HG02970 (cell line): Measurements from ENCODE around the gene DIS3L2.

ENCODE experiments used
- ATAC-seq: cut with Tn5 transposase; IDR thresholded peaks from one replicate; pipeline ENCODE4 v1.9.1; 2021; ENCODE audit warnings: mild to moderate bottlenecking, moderate library complexity, moderate number of reproducible peaks; ENCODE audit not compliant: unreplicated experiment, low FRiP score

The DIS3L2 gene, protein sequence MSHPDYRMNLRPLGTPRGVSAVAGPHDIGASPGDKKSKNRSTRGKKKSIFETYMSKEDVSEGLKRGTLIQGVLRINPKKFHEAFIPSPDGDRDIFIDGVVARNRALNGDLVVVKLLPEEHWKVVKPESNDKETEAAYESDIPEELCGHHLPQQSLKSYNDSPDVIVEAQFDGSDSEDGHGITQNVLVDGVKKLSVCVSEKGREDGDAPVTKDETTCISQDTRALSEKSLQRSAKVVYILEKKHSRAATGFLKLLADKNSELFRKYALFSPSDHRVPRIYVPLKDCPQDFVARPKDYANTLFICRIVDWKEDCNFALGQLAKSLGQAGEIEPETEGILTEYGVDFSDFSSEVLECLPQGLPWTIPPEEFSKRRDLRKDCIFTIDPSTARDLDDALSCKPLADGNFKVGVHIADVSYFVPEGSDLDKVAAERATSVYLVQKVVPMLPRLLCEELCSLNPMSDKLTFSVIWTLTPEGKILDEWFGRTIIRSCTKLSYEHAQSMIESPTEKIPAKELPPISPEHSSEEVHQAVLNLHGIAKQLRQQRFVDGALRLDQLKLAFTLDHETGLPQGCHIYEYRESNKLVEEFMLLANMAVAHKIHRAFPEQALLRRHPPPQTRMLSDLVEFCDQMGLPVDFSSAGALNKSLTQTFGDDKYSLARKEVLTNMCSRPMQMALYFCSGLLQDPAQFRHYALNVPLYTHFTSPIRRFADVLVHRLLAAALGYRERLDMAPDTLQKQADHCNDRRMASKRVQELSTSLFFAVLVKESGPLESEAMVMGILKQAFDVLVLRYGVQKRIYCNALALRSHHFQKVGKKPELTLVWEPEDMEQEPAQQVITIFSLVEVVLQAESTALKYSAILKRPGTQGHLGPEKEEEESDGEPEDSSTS

DNA sequence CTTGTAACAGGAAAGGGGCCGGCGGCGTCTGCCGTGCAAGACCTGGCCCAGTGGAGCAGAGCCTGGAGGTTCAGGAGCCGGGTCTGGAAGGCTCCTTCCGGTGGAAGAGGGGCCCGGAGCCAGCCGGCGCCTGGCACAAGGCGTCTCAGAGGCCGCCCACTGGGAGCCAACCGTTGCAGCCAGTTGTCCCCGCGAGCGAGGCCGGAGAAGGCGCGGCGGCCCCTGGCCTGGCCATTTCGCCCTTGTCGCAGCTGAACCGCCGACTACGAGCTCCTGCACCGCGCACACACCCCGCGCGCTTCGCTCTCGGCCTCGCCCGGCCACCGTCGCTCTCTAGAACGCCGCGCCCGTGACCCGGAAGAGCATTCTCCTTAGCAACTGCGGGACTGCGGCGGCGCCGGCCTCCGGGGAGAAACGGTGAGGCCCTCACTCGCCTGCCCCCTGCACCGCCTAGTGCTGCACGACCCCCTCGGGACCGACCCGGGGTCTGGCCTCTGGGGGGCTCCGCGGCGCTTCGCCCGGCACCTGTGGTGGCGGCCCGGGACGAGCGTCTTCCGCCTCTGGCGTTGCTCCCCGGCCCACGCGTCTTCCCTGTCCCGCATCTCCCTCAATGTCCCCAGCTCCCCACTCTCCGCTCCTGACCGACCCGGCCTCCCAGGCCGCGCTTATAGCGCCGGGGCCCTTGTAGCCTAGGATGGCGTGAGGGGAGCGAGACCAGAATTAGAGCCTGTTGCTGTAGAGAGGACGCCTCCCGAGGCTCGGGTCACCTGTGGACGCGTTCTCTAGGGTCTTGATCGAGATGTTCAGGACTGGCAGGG lies at the start of gene DIS3L2:
DIS3L2 (plus strand) TSS at position 365 of the 818 bp plus-strand sequence. CDS start 53,215 bp downstream, outside the sequence.
- peak; percentile 88 for ATAC-seq

DNA sequence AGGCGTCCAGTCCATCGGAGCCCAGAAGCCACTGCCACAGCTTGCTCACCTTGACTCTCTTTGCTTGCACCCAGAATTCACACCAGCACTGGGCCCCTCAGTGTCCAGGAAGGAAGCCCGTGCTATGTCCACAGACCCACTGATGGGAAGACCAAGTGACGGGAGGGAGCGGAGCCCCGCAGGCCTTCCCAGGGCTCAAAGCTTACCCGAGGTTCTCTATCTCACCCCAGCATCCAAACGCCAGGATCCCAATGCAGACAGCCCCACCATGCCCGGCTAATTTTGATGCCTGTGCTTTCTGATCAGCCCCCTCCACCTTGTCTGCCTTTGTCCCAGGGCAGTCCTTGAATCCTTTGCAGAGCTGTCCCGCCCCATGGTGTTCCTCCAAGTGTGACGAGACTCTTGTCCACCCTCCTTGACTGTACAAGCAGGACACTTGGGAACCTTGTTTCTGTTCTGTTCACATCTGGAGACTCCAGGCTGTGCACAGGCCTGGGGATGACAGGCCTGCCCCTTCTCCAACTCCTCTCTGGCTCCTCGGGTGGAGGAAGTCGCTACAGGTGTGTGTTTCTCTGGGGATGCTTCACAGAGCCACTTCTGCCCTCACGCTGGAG lies 47.3 kb upstream of the DIS3L2 start:
- ATAC-seq: no peak

DNA sequence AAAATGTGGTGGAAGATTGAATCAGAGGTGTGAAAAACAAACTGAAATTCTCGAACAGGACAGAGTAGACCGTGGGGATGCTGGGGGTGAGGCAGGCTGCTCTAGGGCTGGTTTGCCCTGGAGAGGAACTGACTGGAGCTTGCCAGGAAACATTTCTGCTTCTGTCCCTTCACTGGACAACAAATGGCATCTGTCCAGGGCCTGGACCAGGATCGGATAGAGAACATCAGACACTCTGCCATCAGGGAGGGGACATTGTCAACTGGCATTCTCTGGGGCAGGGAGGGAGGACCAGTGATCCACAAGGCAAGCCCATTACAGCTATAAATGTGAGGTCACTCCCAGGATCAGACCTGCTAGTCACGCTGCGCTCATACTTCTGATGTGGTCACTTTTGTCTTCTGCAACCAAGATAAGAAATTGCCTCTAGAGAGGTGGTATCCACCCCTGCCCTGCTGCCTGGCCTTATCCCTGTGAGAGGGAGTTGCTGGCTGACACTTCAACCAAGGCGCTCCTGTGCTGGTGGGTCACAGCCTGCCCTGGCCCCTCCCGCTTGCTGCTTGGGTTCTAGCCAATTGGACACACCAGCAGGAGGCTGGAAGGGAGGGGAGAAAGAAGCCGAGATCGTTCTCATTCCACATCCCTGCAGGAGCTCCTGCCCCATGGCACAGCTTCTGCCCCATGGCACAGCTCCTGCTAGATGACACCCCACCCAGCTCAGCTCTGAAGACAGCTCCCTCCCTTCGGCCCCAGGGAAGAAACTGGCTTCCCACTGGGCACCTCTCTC lies 44.0 kb upstream of the DIS3L2 start:
- ATAC-seq: no peak

DNA sequence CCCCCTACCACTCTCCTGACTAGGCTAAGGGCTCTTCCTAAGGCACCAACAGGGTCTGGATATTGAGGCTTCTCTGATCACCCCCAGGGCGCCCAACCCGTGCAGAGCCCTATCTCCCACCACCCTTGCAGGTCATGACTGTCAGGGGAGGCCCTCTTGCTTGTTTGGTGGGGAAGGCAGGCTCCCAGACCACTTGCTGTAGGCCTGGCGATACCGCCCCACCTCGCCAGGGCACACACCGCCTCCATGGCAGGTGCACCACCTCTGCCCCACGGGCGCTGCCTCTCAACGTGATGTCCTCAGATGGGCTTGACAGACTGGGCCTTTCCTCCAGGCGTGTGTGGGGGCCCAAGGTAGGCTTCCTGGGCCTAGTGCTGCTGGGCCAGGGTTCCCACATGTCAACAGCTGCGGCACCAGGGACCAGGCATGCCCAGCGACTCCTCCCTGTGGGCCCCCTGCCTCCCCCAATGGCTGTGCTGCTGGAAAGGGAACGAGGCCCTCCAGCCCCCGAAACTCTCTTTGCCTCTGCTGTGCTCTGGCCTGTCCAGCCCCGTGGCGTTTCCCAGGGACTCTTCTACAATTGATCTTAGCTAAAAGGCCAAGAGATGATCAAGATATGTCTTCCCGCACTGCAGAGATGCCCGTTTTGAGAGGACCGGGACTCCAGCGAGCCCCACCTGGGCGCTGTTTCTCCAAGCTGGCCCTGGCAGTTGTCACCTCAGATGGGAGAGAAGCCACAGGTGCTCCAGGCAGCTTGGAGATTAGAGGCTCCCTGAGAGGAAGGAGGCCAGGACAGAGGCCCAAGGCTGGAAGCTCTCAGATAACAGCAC lies 42.8 kb upstream of the DIS3L2 start:
- no peak for ATAC-seq

DNA sequence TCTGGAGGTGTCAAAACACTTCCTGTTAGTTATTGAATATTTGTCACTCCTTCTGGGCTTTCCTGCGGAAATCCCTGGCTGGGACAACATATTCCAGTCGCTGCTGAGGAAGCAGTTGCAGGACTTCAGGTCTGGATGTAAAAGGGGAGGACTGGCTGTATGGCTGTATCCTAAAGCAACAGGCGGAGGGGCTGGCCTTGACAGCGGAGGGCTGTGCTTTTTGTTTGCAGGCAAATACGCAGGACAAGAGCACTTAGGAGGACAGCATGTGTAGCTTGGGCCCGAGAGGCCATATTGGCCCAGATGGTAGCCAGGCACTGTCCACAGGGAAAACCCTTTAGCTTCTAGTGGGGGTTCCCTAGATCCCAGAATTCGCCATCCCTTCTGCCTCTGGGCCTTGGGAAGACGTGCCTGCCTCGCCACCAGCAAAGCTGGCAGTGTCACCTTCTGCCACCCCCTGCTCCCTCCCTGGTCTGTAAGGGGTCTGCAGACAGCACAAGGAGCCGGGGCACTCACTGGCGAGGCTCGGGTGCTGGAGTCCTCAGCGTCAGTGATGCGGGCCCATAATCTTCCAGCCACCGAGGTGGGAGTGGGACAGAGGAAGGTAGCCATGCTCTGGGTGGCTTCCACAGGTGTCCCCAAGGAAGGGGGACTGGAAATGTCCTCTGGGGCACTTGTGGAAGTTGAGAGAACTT lies 42.0 kb upstream of the DIS3L2 start:
- ATAC-seq: no peak

DNA sequence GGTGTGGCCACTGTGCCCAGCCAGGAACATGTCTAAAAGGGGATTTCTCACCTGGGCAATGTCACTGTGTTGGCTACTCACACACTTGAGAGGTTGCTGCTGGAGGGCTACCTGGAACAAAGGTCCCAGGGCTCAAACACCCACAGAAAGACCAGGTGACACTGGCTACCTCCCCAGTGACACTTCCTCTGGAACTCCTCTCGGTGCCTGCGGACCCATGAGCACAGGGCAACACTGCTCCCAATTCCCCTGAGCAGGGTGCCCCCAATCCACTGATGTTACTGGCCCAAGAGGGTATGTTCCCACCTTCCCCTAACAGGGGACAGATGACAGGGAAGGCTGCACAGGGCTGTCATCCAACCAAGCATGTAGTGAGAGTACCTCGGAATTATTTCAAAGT lies 41.1 kb upstream of the DIS3L2 start:
- no peak for ATAC-seq

DNA sequence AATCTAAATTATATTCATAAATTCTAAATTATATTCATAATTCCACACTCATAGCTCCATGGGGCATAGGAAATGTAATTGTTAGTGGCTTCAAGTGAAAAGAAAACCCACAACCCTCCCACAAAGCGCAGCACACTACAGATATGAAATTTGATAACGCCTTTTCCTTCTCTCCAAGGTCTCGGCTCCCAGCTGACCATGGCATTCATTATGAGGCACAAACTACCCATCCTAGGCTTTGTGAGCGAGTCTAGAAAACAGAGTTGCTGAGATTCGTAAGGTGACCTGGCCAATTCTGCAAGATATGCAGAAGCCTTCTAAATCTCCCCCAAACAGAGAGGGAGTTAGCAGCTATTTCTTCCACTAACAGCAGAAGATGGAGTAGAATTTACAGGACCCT lies 40.7 kb upstream of the DIS3L2 start:
- no peak for ATAC-seq

DNA sequence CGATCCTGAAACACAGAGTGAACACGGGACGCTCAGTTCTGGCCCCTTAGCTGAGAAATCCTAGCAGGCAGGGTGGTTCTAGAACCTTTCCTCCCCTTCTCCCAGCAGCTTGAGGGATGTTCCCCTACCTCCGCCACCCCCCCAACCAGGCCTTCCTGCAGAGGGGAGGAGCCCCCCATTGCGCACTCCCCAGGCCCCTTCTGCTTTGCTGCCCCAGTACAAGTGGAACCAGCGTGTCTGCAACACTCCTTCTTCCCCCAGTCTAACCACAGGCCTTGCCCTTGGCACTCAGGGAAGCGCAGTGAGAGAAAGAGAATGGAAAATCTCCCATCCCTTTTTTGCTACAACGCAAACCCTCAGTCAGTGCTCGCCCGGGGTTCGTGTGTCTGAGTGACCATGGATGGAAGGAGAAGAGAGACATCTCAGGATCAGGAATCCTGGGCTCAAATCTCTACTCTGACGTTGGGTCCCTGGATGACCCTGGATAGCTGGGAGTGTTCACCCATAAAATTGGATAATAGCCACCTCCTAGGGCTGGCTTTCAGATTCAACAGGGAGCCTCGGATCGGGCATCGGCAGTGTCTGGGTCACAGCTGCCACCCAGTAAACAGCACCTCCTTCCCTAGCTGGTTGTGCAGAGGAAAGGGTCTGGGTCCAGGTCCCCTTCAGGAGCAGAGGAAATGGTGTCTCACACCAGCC lies 39.1 kb upstream of the DIS3L2 start:
- no peak for ATAC-seq

DNA sequence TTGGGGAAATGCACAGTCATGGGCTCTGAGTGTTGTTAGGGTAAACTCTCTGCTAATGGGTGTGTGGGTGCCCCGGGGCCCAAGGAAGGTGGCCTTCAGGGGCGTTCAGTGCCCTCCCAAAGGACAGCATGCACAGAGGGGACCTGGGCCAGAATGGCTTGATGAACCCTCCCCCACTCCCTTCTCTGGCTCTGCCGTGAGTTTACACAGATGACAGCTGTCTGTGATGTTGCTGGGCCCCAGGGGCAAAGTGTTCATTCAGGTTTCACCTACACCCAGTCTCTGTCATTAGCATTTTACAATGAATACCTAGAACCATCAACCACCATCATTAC lies 38.5 kb upstream of the DIS3L2 start:
- no peak for ATAC-seq

DNA sequence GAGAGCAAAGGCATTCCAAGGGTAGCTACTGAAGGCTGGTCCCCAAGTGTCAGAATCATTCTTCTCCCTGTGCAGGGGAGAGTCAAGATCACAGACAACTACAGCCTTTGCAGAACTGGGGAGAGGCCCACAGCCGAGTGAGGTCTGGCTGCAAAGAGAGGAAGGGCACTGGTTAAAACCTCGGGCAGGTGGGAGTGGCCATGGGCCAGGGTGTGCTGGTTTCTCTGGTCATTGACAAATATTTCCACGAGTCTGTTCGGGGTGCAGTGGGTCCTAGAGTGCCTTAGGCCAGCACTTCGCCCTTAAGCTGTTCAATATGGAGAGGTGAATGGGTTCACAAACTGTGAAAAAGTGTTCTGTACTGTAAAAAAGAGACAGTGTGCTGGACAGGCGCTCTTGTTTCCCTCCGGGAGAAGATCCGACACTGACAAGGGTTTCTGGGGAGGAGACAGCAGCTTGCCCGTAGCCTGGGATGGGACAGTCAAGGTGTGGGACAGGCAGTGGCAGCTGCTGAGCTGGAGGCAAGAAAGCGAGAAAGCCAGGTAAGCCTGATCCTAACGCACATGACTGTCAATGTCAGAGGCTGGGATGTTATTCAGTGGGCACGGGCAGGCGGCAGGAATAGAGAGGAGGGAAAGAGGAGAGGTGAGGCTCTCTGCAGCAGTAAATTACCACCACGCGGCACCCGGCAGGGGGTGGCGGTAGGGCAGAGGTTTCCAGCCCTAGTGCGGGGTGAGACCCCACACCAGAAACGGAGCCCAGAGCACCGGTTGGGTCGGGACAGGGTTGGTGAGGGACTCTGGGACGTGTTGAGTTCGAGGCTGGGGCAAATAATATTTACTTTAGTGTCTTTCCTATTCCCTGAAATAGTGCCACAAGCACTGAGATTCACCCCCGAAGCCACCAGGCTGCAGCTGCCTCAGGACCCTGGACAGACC lies 37.3 kb upstream of the DIS3L2 start:
- ATAC-seq: no peak

DNA sequence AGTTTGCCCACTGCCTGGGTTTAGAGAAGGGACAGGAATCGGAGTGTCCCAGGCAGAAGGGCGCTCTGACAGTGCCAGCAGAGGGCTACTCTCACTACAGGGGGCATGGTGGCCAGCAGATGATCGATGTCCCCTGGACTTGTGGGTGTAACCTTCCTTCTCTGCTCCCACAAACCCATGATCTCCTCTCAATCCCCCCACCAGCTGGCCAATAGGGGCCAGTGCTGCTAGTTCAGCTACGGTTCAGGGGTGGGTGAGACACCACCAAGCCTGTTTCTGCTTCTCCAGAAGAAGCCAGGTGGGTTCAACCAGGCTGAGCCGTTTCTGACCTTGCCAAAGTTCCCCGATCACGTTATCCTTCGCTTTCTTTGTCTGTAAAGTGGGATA lies 36.6 kb upstream of the DIS3L2 start:
- ATAC-seq: no peak

DNA sequence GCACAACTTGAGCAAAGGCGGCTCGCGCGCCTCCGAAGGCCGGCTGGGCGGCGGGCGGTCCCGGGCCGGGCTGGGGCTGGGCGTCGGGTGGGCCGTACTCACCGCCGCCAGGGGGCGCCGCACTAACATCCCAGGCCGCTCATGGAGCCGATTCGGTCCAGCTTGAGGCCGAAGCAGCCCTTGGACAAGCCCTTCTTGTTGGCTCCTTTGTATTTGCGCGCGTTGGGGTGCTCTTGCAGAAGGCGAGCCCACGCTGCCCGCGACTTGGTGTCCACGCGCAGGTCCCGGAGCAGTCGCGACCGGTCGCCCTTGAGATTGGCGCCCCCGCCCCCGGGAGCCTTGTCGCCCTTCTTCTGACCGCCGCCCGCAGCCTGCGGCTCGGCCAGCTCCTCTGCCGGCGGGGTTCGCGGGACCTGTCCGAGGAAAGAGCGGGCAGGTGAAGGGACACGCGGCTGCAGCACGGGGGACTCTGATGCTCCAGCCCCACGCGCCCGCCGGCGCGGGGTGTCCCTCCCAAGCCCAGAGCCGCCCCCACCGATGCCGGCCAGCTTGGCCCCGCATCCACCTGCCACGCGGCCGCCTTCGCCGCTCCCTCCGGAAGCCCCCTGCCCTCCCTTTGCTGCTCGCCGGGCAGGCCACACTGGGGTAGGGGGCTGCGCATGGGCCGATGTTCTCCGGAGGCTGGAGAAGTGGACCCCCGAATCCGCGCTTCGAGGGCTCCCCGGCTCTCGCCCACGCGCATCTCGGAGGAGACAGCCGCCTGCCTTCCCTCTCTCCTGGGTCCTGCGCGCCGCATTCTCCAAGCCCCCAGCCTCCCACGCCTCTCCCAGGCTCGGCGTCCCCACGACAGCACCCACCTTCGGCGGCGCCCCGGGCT lies 36.0 kb upstream of the DIS3L2 start:
- no peak for ATAC-seq

DNA sequence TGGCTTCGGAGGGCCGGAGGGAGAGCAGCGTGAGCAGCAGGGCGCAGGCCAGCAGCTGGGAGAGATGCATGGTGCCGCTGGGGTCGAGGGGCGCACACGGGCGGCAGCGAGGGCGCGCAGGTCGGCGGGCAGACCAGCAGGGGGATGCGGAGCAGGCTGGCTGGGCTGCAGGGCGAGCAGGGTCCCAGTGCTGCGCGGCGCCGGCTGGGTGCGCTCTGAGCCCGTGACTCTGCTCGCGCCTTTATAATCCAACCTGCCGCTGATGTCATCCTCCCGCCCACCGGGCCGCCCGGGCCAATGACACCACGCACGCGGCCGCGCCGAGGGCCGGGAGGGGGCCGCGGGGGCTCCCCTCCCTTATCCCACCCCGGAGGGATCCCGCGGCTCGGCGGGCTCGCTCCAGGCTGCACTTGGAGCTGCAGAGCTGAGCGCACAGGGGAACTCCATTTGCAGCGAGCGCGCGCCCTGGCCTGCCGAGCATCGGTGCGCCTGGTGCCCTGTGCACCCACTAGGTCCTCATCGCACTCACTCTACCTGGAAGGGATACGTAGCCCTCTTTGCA lies 35.3 kb upstream of the DIS3L2 start, which contains the start of gene NPPC:
NPPC (minus strand) TSS at position 217 of the 562 bp plus-strand sequence; CDS start at position 70, 147 bp downstream.
- ATAC-seq: no peak

DNA sequence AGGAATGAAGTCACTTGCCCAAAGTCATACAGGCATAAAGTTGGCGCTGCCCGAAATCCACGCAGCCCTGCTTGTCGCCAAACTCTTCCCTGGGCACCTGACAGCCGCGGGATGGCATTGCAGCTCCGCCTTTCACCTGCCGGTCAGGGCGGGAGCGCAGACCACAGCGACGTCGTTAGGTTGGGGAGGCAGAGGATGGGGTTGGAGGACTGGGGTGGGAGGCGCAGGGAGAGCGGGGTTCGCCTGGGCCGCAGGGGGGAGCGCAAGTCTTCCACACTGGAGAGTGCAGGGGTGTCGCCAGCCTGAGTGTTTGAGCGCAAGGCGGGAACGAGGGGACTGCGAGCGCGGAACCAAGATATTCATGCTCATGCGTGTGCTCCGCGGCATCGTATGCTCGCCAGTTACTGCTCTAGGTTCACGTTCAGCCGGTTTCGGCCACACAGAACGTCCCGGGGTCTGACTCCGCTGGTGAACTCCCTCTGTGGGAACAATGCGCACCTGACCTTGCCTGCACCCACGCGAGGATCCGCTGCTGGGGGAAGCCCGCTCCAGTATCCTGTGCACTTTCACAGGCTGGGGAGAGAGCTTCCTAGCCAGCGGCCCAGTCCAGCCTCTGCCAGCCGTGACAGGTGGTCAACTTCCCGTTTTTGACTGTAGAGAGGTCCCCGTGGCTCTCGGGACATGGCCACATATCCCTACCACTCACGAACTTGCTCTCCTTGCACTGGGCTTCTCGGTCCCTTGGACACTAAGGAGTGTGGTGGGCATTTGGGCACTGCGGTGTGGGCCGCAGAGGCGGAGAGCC lies 34.5 kb upstream of the DIS3L2 start:
- ATAC-seq: no peak
